GM12875 (cell line): ENCODE measurements around the gene UBE2S.

Experiments
- H3K4me3 ChIP-seq: one replicate; pipeline ENCODE4 v1.5.1; 2011; ENCODE audit warnings: low read depth, low read length, control low read depth
- CTCF ChIP-seq: IDR thresholded peaks from 2 replicates; pipeline ENCODE4 v1.5.1; 2011; ENCODE audit warnings: low read depth, mild to moderate bottlenecking, control low read depth, inconsistent platforms, low read length, moderate library complexity, borderline replicate concordance; ENCODE audit not compliant: insufficient read depth

UBE2S gene

GRCh38 chr19:55353803-55354697 lies 53.5 kb downstream of the UBE2S start:
- no peak for TF ChIP-seq CTCF
- H3K4me3 ChIP-seq: no peak overlapping the region

GRCh38 chr19:55353356-55353802 lies 54.2 kb downstream of the UBE2S start:
- no peak for TF ChIP-seq CTCF
- H3K4me3 ChIP-seq: no peak overlapping the region

- no peak for TF ChIP-seq CTCF
- H3K4me3 ChIP-seq: no peak overlapping the region
Measured at GRCh38 chr19:55352549-55353145, 54.9 kb downstream of the UBE2S start.

GRCh38 chr19:55352040-55352439 lies 55.5 kb downstream of the UBE2S start:
- no peak for TF ChIP-seq CTCF
- H3K4me3 ChIP-seq: no peak overlapping the region

- no peak overlapping the region for H3K4me3 ChIP-seq
- no peak for TF ChIP-seq CTCF
Measured at GRCh38 chr19:55350620-55351315, 56.8 kb downstream of the UBE2S start.
